SK-N-SH (cell line): Measurements from ENCODE around the gene PRSS58. TPM values are rescaled to one million over a fixed set of nuclear protein-coding genes. Genes with fewer than 3 reads are reported as not detected.

ENCODE experiments used
- CTCF ChIA-PET: fragments of 300-600, 350-600 bp; formaldehyde crosslinking; extraction: SDS; loops from one replicate; lab custom pipeline; 2021; lab: Yijun Ruan, JAX
- POLR2A ChIA-PET: fragments of 350-600 bp; sonication (Branson Sonifier 250); formaldehyde crosslinking; extraction: SDS; loops from one replicate; lab custom pipeline; 2020; ENCODE audit warnings: antibody characterized with exemption, inconsistent platforms; lab: Yijun Ruan, JAX
- DNase-seq: peaks from one replicate; pipeline ENCODE4 v3.0.0; 2012
- H2AFZ ChIP-seq: fragments of 200-600 bp; sonication (generic); 2 replicates; pipeline ENCODE4 v1.8.1; 2016; ENCODE audit warnings: antibody characterized with exemption, mild to moderate bottlenecking, low read depth
- H3F3A ChIP-seq: fragments of 200-600 bp; sonication (generic); replicated peaks from 2 replicates; pipeline ENCODE3; 2016; ENCODE audit warnings: antibody characterized with exemption, mild to moderate bottlenecking; ENCODE audit not compliant: insufficient read depth
- H3K27ac ChIP-seq, 2 experiments: fragments of 200-500 bp in 1 of 2; fragments of 200-600 bp in 1 of 2; sonication (Bioruptor generic) in 1 of 2; sonication (generic), shearing (Covaris generic) in 1 of 2; 2 replicates each; pipeline versions ENCODE4 v1.5.1 to v1.6.1; 2014 to 2016; ENCODE audit warnings: low read depth in 2 of 2, inconsistent platforms in 1 of 2, low read length in 1 of 2, mild to moderate bottlenecking in 1 of 2, mixed read lengths in 1 of 2
- H3K27me3 ChIP-seq: fragments of 200-600 bp; sonication (generic), shearing (Covaris generic); 2 replicates; pipeline ENCODE4 v1.6.1; 2016; ENCODE audit warnings: mixed run types; ENCODE audit not compliant: insufficient read depth
- H3K36me3 ChIP-seq, 2 experiments: fragments of 200-500 bp in 1 of 2; fragments of 200-600 bp in 1 of 2; sonication (Bioruptor generic) in 1 of 2; sonication (generic) in 1 of 2; replicated peaks in 1 of 2; 2 replicates each; pipeline versions ENCODE3 to v1.5.1; 2014 to 2016; ENCODE audit warnings: low read length in 1 of 2, mild to moderate bottlenecking in 1 of 2; ENCODE audit not compliant: insufficient read depth in 2 of 2, control insufficient read depth in 1 of 2
- H3K4me1 ChIP-seq, 2 experiments: fragments of 200-500 bp in 1 of 2; fragments of 200-600 bp in 1 of 2; sonication (Bioruptor generic) in 1 of 2; sonication (generic), shearing (Covaris generic) in 1 of 2; 2 replicates each; pipeline versions ENCODE4 v1.5.1 to v1.6.1; 2014 to 2016; ENCODE audit warnings: low read depth in 1 of 2, low read length in 1 of 2, mixed run types in 1 of 2; ENCODE audit not compliant: insufficient read depth in 2 of 2, control insufficient read depth in 1 of 2
- H3K4me2 ChIP-seq: fragments of 200-600 bp; sonication (generic), shearing (Covaris generic); 2 replicates; pipeline ENCODE4 v1.6.1; 2017; ENCODE audit warnings: mixed run types
- H3K4me3 ChIP-seq, 2 experiments: fragments of 200-500 bp in 1 of 2; fragments of 200-600 bp in 1 of 2; sonication (Bioruptor generic) in 1 of 2; sonication (generic), shearing (Covaris generic) in 1 of 2; 2 replicates each; pipeline versions ENCODE4 v1.5.1 to v1.8.1; 2014 to 2016; ENCODE audit warnings: low read depth in 2 of 2, inconsistent platforms in 1 of 2, low read length in 1 of 2, mild to moderate bottlenecking in 1 of 2, mixed read lengths in 1 of 2, moderate library complexity in 1 of 2
- H3K79me2 ChIP-seq: fragments of 200-600 bp; sonication (generic); 2 replicates; pipeline ENCODE4 v1.8.1; 2017; ENCODE audit warnings: mild to moderate bottlenecking; ENCODE audit not compliant: insufficient read depth
- H3K9ac ChIP-seq: fragments of 200-600 bp; sonication (generic); 2 replicates; pipeline ENCODE4 v1.6.1; 2017; ENCODE audit warnings: mixed run types
- H3K9me2 ChIP-seq: fragments of 200-600 bp; sonication (generic); 2 replicates; pipeline ENCODE4 v1.6.1; 2017; ENCODE audit warnings: mixed run types
- H3K9me3 ChIP-seq: fragments of 200-600 bp; sonication (generic); 2 replicates; pipeline ENCODE4 v1.6.1; 2017; ENCODE audit warnings: mixed run types, mild to moderate bottlenecking, moderate library complexity
- H4K20me1 ChIP-seq: fragments of 200-600 bp; sonication (generic); 2 replicates; pipeline ENCODE4 v1.6.1; 2017; ENCODE audit warnings: mild to moderate bottlenecking, mixed run types; ENCODE audit not compliant: insufficient read depth
- GABPA ChIP-seq: IDR thresholded peaks from 2 replicates; pipeline ENCODE4 v1.4.0; 2012; ENCODE audit warnings: low read depth, mild to moderate bottlenecking
- MEF2A ChIP-seq: IDR thresholded peaks from 2 replicates; pipeline ENCODE4 v1.4.0; 2012; ENCODE audit warnings: low read depth, borderline replicate concordance
- PBX3 ChIP-seq: IDR thresholded peaks from 2 replicates; pipeline ENCODE4; 2012
- RXRA ChIP-seq: IDR thresholded peaks from 2 replicates; pipeline ENCODE4 v1.4.0; 2012; ENCODE audit warnings: low read depth, mild to moderate bottlenecking, borderline replicate concordance
- YY1 ChIP-seq: IDR thresholded peaks from 2 replicates; pipeline ENCODE4 v1.4.0; 2012; ENCODE audit warnings: low read depth, mild to moderate bottlenecking
- WGBS: methylation state at CpG from one replicate; pipeline ENCODE4 v1.1.6; 2017; ENCODE audit warnings: low lambda C conversion rate; 5-methylcytosine and 5-hydroxymethylcytosine counted together
- polyA plus RNA-seq, 3 experiments: library from polyadenylated mRNA; depleted of rRNA; stranded (reverse); fragments of >200 nt; gene quantifications; 2 replicates each; pipeline ENCODE4 v1.2.3, GENCODE V29; 2012
- small RNA-seq, 7 experiments: library from RNA; depleted of rRNA; stranded (forward); fragments of <200 nt; gene quantifications; one replicate each; pipeline ENCODE3, GENCODE V24; 2012
- TF ChIP-seq, protein P1 (sequence below): IDR thresholded peaks from 2 replicates; pipeline ENCODE4 v1.4.0; 2012; ENCODE audit warnings: low read depth, borderline replicate concordance
- TF ChIP-seq, protein P2 (sequence below): fragments of 150-350 bp; IDR thresholded peaks from 2 replicates; pipeline ENCODE4 v1.6.1; 2016; ENCODE audit warnings: mild to moderate bottlenecking, low read depth, low read length

The PRSS58 gene
- polyA plus RNA-seq, 1 of the 3 experiments (the other 2 are of a cell fraction) = not detected

DNA sequence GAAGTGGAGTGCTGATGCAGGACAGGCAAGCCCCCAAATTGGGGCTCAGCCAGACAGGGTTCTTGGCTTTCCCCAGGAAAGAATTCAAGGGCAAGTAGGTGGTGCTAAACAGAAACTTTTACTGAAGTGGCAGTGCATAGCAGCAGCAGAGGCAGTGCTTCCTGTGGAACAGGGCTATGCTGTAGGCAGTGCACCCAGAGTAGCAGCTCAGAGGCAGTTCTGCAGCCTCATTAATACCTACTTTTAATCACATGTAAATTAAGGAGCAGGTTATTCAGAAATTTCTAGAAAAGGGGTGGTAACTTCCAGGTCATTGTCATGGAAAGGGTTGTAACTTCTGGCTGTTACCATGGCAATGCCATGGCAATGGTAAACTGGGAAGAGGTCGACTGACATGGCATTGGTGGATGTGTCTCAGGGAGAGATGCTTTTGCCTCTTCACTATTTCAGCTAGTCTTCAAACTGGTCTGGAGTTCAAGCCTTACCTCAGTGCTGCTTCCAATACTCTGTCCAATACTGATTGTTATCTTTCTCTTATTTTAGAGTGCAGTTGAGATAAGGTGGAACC, 29.2 kb downstream of the PRSS58 start:
- ChIA-PET CTCF (interaction anchor here (1.3 kb wide), 1 partner anchor 9 kb away, joined by 3 read pairs; no protein-coding TSS in a partner anchor), POLR2A (no interaction called here)
- Histone ChIP-seq H3K27ac (no peak overlapping the region), H3K79me2 (no peaks in the 10 kb centered on the region), H3K4me1 (no peaks in the 10 kb centered on the region), H3F3A (no peaks in the 10 kb centered on the region), H3K9ac (no peak overlapping the region), H2AFZ (no peak overlapping the region), H3K4me3 (no peak overlapping the region), H3K9me2 (no peaks in the 10 kb centered on the region)
- 0% methylated on average over 1 of the region's 1 CpG for WGBS
- TF ChIP-seq RXRA (no peak), MEF2A (no peak), GABPA (no peak), PBX3 (no peak), YY1 (no peak)
- TF ChIP-seq, protein P1, sequence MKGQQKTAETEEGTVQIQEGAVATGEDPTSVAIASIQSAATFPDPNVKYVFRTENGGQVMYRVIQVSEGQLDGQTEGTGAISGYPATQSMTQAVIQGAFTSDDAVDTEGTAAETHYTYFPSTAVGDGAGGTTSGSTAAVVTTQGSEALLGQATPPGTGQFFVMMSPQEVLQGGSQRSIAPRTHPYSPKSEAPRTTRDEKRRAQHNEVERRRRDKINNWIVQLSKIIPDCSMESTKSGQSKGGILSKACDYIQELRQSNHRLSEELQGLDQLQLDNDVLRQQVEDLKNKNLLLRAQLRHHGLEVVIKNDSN = no peak
- TF ChIP-seq, protein P2, sequence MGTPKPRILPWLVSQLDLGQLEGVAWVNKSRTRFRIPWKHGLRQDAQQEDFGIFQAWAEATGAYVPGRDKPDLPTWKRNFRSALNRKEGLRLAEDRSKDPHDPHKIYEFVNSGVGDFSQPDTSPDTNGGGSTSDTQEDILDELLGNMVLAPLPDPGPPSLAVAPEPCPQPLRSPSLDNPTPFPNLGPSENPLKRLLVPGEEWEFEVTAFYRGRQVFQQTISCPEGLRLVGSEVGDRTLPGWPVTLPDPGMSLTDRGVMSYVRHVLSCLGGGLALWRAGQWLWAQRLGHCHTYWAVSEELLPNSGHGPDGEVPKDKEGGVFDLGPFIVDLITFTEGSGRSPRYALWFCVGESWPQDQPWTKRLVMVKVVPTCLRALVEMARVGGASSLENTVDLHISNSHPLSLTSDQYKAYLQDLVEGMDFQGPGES = no peak
- TF ChIP-seq, all 33 proteins: peak for 0
- H4K20me1 ChIP-seq = no peaks in the 10 kb centered on the region
- no peaks in the 10 kb centered on the region for H3K9me3 ChIP-seq
- DNase-seq = no peak
- peaks cover 22% of the 10 kb centered on the region; the same call in 1 of the 2 replicates for H3K27me3 ChIP-seq
- H3K4me2 ChIP-seq = no peak overlapping the region
- H3K36me3 ChIP-seq = no peaks in the 10 kb centered on the region

Small RNA genes lying within 50 kb of the gene (small RNA-seq; reads per million reads assigned to genes)
- gene TRBV1 = 0 reads per million in 7 experiments

Other genes starting within 250 kb of the PRSS58 start
- 0.02 TPM in 1 of 2 replicates, not detected in the other for gene MGAM2, start 146.3 kb downstream of the PRSS58 start, polyA plus RNA-seq (2012; rRNA removed)